Ishikawa (cell line): Measurements from ENCODE around the gene NDUFA13.

ENCODE experiments used
- CEBPB ChIP-seq: IDR thresholded peaks from 2 replicates; pipeline ENCODE4 v1.6.1; 2012
- CREB1 ChIP-seq: IDR thresholded peaks from 2 replicates; pipeline ENCODE4 v1.6.1; 2012; ENCODE audit warnings: low read depth
- EGR1 ChIP-seq: IDR thresholded peaks from 2 replicates; pipeline ENCODE4 v1.6.1; 2012
- EP300 ChIP-seq: IDR thresholded peaks from 2 replicates; pipeline ENCODE4 v1.6.1; 2012; ENCODE audit warnings: borderline replicate concordance
- MAX ChIP-seq: IDR thresholded peaks from 2 replicates; pipeline ENCODE4 v1.6.1; 2012
- RAD21 ChIP-seq: IDR thresholded peaks from 2 replicates; pipeline ENCODE4 v1.6.1; 2012; ENCODE audit warnings: low read depth
- REST ChIP-seq: IDR thresholded peaks from 2 replicates; pipeline ENCODE4 v1.6.1; 2012; ENCODE audit warnings: low read depth, mild to moderate bottlenecking
- USF1 ChIP-seq: IDR thresholded peaks from 2 replicates; pipeline ENCODE4 v1.6.1; 2012
- YY1 ChIP-seq: IDR thresholded peaks from 2 replicates; pipeline ENCODE4 v1.6.1; 2012; ENCODE audit warnings: low read depth
- ZBTB7A ChIP-seq: IDR thresholded peaks from 2 replicates; pipeline ENCODE4 v1.6.1; 2012; ENCODE audit warnings: low read depth

DNA sequence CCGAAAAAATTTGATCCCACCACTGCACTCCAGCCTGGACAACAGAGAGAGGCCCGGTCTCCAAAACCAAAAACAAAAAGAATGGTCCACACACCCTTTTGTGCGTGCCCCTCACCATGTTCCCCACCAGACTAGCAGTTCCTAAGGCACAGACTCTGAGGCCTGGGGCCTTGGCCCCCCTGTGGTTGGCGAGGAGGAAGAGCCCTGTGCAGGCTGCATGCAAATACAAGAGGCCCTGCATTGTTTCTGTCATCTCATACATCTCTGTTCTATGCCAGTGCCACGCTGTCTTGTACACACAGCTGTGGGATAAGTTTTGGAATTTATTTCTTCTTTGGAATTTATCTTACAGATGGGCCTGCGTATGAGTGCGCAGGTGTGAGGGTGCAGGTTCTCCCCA lies 8.0 kb downstream of the NDUFA13 start:
- TF ChIP-seq CREB1: no peak
- TF ChIP-seq EP300: no peak
- no peak for TF ChIP-seq RAD21
- no peak for TF ChIP-seq CEBPB
- TF ChIP-seq YY1: no peak
- no peak for TF ChIP-seq EGR1
- TF ChIP-seq MAX: no peak
- no peak for TF ChIP-seq ZBTB7A
- no peak for TF ChIP-seq REST
- no peak for TF ChIP-seq USF1
